ENCODE results near the gene GNG13.
"Not testable (repeated sequence)": the region's sequence is repeated elsewhere in the genome, so short reads cannot be mapped to it uniquely, and the experiment has no call there.

Gene GNG13

GRCh38 chr16:799948-800833 is at the start of gene GNG13:
GNG13 (minus strand) TSS chr16:800734; CDS start chr16:799077, 1,657 bp downstream.
- no peak for DNase-seq

DNA sequence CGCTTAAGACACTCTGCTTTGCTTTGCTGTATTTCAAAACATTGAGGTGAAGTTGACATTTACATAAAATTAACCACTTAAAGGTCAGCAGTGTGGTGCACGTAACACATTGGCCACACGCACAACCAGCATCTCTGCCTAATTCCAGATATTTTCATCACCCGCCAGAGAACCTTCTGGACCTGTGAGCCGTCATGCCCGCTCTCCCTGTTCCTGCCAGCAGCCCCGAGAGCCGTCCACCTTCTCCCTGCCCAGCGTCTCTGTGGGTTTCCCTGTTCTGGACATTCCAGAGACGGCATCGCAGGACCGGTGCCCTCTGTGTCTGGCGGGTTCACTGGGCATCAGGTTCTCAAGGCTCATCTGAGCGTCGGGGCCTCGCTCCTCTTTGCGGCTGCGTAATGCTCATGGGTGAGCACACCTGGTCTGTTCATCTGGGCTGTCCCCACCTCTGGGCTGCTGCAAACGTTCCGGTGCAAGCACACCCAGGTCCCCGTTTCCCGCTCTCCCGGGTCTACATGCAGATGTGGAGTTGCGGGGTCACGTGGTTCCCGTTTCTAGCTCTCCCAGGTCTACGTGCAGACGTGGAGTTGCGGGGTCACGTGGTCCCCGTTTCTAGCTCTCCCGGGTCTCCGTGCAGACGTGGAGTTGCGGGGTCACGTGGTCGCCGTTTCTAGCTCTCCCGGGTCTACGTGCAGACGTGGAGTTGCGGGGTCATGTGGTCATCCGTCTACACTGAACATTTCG is 48.1 kb upstream of the GNG13 start:
- DNase-seq = no peak

DNA sequence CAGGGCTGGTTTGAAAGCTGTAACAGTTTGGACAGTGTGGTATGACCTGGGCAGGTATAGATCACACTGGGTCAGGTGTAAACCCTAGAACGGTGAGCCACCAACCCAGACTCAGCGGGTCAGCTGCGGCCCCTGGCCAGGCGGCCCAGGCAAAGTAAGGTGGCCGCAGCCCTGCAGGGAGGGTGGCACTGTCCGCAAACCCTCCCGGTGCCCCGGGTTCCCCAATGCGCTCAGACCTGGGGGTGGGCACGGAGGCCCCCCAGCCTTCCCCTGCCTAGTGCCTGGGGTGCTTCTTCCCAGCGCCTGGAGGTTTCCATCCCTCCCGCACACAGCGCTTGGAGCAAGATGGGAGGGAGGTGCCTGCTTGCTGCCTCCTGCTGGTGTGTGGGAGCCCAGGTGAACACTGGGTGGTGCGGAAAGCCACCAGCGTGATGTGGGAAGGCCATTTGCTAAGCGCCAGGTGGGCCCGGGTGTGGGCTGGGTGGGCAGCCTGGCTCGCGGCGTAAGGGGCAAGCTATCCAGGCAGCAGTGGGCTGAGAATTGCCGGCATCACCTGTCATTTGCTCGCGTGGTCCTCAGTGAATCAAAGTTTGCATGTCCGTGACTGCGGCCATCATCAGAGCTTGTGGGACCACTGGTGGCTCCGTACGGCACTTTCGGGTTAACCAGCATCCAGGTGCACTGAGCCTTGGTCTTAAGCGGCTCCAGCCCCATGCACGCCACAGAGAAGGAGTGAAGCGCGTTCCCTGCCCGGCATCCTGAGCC is 47.3 kb upstream of the GNG13 start:
- DNase-seq = no peak

- DNase-seq = no peak
Observed at GRCh38 chr16:847151-847550, 46.6 kb upstream of the GNG13 start.

- no peak for DNase-seq
Observed at GRCh38 chr16:845351-845745, 44.8 kb upstream of the GNG13 start.

DNA sequence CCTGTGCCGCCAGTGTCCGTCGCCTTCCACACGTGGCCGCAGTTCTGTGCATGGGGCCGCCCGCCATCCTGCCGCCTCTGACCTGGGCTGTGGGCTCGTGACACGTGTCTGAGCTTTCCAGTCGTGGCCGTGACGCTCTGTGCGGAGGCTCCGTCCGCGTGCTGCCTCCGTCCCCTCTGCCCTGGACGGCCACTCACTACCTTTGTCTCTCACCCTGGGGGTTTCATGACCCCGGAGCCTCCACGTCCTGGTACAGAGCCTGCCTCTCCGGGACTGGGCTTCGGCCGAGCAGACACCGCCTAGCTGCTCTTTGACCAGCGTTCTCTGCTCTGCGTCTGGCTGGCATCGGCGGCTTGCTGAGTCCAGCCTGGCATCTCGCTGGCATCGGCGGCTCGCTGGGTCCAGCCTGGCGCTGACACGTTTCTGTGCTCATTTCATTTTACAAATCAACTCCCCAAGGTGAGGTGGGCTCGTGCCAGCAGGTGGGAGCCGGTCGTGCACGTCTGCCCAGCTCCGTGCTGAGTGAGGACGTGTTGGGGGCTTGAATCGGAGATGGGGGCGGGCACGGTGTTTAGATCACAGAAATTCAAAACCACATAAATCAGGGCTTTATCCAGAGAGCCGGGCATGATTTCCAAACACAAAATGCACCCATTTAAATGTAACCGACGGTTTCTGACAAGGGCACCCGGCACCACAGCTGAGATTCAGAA is 44.3 kb upstream of the GNG13 start:
- DNase-seq = no peak

GRCh38 chr16:843771-844170 is 43.2 kb upstream of the GNG13 start:
- no peak for DNase-seq

- no peak for DNase-seq
Observed at GRCh38 chr16:842711-843560, 42.4 kb upstream of the GNG13 start.

DNA sequence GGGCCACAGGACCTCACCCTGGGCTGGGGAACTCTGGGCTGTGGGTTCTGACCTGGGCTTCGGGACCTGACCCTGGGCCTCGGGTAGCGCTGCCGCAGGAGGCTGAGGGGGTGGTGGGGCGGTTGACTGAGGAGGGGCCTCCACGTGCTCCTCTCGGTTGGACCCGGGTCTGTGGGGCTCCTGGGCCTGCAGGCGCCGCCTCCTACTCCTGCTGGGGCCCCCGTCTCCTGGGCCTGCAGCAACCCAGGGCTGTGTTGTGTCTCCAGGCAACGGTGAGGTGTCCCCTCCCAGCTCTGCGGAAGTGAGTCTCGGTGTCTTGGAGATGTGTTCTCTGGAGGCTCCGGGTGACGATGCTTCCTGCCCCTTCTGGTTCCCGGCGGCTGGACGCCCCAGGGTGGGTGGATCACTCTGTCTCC is 41.5 kb upstream of the GNG13 start:
- DNase-seq = no peak

GRCh38 chr16:841455-842060 is 41.0 kb upstream of the GNG13 start:
- DNase-seq = no peak

DNA sequence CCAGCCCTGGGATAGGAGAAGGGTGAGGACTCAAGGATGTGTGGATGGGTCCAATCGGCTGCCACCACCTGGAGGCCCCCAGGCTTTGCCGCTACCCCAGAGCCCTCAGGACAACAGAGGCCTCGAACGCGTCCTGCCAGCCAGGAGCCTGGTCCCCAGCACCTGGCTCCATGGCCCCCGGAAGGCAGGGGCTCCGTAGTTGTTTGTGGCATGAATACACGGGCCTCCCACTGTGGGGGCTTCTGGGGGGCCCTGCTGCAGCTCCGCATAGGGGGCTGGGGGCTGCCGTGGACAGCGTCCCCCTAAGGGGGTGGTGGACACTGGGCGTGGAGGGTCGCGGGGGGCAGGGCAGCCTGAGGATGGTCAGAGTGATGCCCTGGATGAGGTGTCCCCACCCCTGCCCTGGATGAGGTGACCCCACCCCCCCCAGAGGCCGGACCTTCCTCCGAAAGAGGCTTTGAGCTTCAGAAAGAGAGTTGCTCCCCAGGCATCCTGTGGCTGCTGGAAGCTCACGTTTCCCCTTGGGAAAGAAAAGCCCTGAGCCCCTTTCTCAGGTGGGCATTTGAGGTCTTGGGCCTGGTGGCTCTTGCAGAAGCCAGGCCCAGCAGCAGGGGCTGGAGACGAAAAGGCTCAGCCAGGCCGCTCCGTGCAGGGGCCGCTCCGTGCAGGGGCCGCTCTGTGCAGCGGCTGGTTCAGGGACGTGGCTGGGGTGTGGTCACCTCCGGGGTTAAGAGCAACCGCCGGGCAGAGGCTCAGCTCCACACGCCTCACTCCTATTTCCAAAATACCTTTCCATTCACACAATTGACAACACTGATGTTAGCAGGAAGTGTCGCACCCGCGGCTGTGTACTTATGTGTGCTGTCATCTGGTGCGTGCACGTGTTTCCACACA is 40.3 kb upstream of the GNG13 start:
- DNase-seq = no peak

DNA sequence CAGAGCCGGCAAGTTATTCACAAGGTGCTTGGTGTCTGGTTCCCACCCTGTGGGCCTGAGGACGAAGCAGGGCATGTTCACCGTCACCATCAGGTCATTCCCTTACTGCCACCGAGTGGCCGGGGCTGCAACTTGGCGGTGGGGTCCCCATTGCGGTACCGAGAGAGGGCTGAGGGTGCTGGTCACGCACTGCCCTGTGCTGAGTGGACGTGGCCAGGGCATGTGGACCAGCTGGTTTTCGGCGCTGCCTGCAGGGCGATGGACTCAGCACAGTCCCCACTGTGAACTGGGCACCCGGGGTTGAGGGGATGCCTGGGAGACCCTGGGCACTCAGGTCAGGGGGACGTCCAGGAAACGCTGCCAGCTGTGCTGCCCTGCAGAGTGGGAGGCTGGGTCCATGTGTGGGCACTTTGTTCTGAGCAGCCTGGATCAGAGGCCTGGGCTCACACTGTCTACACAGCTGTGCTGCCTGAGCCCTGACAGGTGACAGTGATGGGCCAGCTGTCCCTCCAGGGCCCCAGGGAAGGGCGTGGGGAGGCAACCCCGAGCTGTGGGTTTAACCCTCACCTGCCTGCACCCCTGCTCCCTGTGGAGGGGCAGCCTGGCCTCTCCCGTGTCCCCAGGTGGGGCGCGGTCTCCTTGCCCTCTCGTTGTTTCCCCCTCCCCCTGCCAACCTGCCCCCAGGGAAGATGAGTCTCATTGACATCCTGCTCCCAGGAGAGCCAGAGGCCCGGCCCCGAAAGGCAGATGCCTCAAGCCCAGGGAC is 39.3 kb upstream of the GNG13 start:
- no peak for DNase-seq

DNA sequence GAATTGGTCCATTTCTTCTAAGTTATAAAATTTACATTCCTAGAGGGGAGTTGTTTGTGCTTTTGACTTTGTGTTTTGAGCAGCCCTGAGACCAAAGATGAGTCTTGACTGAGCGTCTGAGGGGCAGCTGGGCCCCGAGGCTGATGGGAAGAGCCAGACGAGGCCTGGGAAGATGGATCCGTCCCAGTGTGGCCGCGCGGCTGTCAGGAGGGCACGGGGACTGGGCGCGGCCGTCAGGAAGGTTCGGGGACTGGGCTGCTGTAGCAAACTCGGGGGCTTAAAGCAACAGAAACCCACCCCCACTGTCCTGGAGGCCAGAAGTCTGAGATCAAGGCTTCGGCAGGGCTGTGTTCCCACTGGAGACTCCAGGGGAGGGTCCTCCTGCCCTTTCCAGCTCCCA is 38.2 kb upstream of the GNG13 start:
- DNase-seq = no peak

DNA sequence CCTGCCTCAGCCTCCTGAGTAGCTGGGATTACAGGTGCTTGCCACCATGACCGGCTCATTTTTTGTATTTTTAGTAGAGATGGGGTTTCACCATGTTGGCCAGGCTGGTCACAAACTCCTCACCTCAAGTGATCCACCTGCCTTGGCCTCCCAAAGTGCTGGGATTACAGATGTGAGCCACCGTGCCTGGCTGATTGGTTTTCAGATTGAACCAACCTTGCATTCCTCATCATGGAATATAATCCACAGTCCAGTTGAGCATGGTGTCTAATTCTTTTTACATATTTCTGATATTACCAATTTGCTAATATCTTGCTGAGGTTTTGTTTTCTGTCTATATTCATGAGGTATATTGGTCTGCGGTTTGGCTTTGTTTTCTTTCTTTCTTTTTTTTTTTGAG is 36.3 kb upstream of the GNG13 start:
- DNase-seq = not testable (repeated sequence)

- DNase-seq = no peak
Observed at GRCh38 chr16:836221-836620, 35.7 kb upstream of the GNG13 start.

GRCh38 chr16:835373-835772 is 34.8 kb upstream of the GNG13 start:
- DNase-seq = no peak

- no peak for DNase-seq
Observed at GRCh38 chr16:833411-833810, 32.9 kb upstream of the GNG13 start.

DNA sequence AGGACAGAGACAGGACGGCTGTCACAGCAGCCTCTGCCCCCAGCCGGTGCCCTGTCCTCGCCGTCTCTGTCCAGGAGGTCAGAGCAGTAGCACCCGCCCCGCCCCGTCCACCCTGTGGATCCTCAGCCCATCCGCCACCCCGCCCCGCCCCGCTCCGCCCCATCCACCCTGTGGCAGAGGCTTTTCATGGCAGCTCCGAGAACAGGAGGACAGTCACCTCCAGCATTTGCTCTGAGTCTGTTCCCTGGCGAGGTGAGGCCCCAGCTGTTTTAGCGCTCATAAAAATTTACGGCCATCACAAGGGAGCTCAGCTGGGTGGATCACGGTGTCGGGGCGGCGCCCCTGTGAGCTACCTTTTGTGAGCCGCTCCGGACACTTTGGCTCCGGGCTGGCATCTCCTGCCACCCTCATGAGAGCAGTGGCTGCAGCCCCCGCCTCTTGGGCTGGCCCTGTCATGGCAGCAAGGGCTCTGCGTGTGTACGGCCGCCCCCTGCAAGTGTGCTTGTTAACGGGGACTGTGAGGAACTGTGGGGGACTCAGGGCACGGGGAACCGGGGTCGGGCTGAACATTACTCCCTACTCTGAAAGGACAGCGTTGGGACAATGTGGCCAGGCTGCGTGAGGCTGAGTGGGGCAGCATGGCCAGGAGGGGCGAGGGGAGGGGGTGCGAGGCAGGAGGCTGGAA is 32.3 kb upstream of the GNG13 start:
- no peak for DNase-seq

Measured in amniotic stem cell (primary cell).